Cardiac septum (tissue), 1 donor: Measurements from ENCODE around the gene PHACTR4. TPM values are rescaled to one million over a fixed set of nuclear protein-coding genes. Genes with fewer than 3 reads are reported as not detected.
"Not testable (repeated sequence)": the region's sequence is repeated elsewhere in the genome, so short reads cannot be mapped to it uniquely, and the experiment has no call there.

Experiments used
- DNase-seq: peaks from one replicate; pipeline ENCODE4 v3.0.0-alpha.2; 2020; ENCODE audit warnings: low spot score
- intact Hi-C: fragments of 100-400 bp; cut with DNase I; formaldehyde crosslinking; loops from one replicate; pipeline ENCODE4 v1.14.0; 2022
- total RNA-seq: library from RNA; stranded (reverse); fragmentation: NEBNext Ultra II Directional; extraction: Animal tissue kit (Norgen Biotek cat#: 25700); gene quantifications from one replicate; pipeline ENCODE4 v1.2.1, GENCODE V29; 2021
- donor health status: DM: no; HTN: no; CAD: no.

Gene PHACTR4
- total RNA-seq, 1 donor from 2014 or later: 18.0 TPM

GRCh38 chr1:28466226-28466778, 96.8 kb downstream of the PHACTR4 start:
- intact Hi-C loops: no loop called here
- no peak for DNase-seq

GRCh38 chr1:28470146-28470545, 100.6 kb downstream of the PHACTR4 start:
- no peak for DNase-seq
- intact Hi-C loops: loop anchor here (10.0 kb wide), 1 partner anchor 55 kb away; no protein-coding TSS in a partner anchor

- intact Hi-C loops: loop anchor here (10.0 kb wide), 1 partner anchor 65 kb away; no protein-coding TSS in a partner anchor
- not testable (repeated sequence) for DNase-seq
These were observed 110.0 kb downstream of the PHACTR4 start for GRCh38 chr1:28479497-28479896.

GRCh38 chr1:28480308-28480707, 110.8 kb downstream of the PHACTR4 start:
- intact Hi-C loops: no loop called here
- DNase-seq: no peak

- intact Hi-C loops: no loop called here
- DNase-seq: no peak
These were observed 112.6 kb downstream of the PHACTR4 start for GRCh38 chr1:28482138-28482537.

GRCh38 chr1:28482702-28483101, 113.2 kb downstream of the PHACTR4 start:
- no peak for DNase-seq
- intact Hi-C loops: no loop called here

GRCh38 chr1:28494737-28495136, 125.2 kb downstream of the PHACTR4 start:
- intact Hi-C loops: no loop called here
- DNase-seq: no peak

GRCh38 chr1:28499553-28499952, 130.0 kb downstream of the PHACTR4 start:
- intact Hi-C loops: no loop called here

GRCh38 chr1:28501925-28502324, 132.4 kb downstream of the PHACTR4 start:
- no peak for DNase-seq
- intact Hi-C loops: no loop called here

More at GRCh38 chr1:28499553-28499952, 130.0 kb downstream of the PHACTR4 start:
- no peak for DNase-seq

GRCh38 chr1:28503117-28503516, 133.6 kb downstream of the PHACTR4 start:
- intact Hi-C loops: no loop called here
- no peak for DNase-seq

GRCh38 chr1:28505406-28506187, 136.1 kb downstream of the PHACTR4 start, which contains the start of gene RCC1:
TSS of gene RCC1 (plus strand) at chr1:28506043. CDS start at chr1:28529867, 23,824 bp downstream.
- DNase-seq: peak; percentile 97
- intact Hi-C loops: loop anchor here (2.0 to 5.0 kb wide), 4 partner anchors 47 to 258 kb away; partner anchors contain the start of genes TRNAU1AP and YTHDF2

- intact Hi-C loops: loop anchor here (2.0 to 5.0 kb wide), 3 partner anchors 74 to 260 kb away; partner anchors contain the start of gene YTHDF2
- no peak for DNase-seq
These were observed 137.3 kb downstream of the PHACTR4 start for GRCh38 chr1:28506907-28507246.

GRCh38 chr1:28507247-28507645, 137.7 kb downstream of the PHACTR4 start:
- intact Hi-C loops: loop anchor here (2.0 to 5.0 kb wide), 3 partner anchors 74 to 260 kb away; partner anchors contain the start of gene YTHDF2
- DNase-seq: no peak

GRCh38 chr1:28507646-28508434, 138.3 kb downstream of the PHACTR4 start:
- no peak for DNase-seq
- intact Hi-C loops: loop anchor here (2.0 to 5.0 kb wide), 3 partner anchors 73 to 261 kb away; partner anchors contain the start of gene YTHDF2

GRCh38 chr1:28508435-28508754, 138.9 kb downstream of the PHACTR4 start:
- intact Hi-C loops: loop anchor here (5.0 kb wide), 2 partner anchors 229 to 261 kb away; partner anchors contain the start of gene YTHDF2
- no peak for DNase-seq

GRCh38 chr1:28509705-28510272, 140.2 kb downstream of the PHACTR4 start:
- DNase-seq: no peak
- intact Hi-C loops: loop anchor here (5.0 kb wide), 2 partner anchors 228 to 262 kb away; partner anchors contain the start of gene YTHDF2

GRCh38 chr1:28510273-28510969, 140.9 kb downstream of the PHACTR4 start:
- intact Hi-C loops: no loop called here
- no peak for DNase-seq

GRCh38 chr1:28510970-28511440, 141.5 kb downstream of the PHACTR4 start:
- intact Hi-C loops: no loop called here
- no peak for DNase-seq

GRCh38 chr1:28512058-28512611, 142.6 kb downstream of the PHACTR4 start:
- intact Hi-C loops: no loop called here

More at GRCh38 chr1:28512058-28512611, 142.6 kb downstream of the PHACTR4 start:
- no peak for DNase-seq
